ENCODE measurements around the gene SV2B.

Gene SV2B

GRCh38 chr15:91202510-91203102, 102.5 kb downstream of the SV2B start:
- no peak for TF ChIP-seq CTCF (IDR thresholded peaks at IDR 0.05; ENCODE audit: low read depth, low read length)
- H3K4me3 ChIP-seq (ENCODE audit: low read depth, low read length): no peak overlapping the region

GRCh38 chr15:91203619-91204203, 103.7 kb downstream of the SV2B start:
- H3K4me3 ChIP-seq (ENCODE audit: low read depth, low read length): no peak overlapping the region
- no peak for TF ChIP-seq CTCF (IDR thresholded peaks at IDR 0.05; ENCODE audit: low read depth, low read length)

GRCh38 chr15:91208371-91208770, 108.3 kb downstream of the SV2B start:
- TF ChIP-seq CTCF (IDR thresholded peaks at IDR 0.05; ENCODE audit: low read depth, low read length): no peak
- H3K4me3 ChIP-seq (ENCODE audit: low read depth, low read length): no peak overlapping the region

GRCh38 chr15:91209318-91209717, 109.3 kb downstream of the SV2B start:
- no peak for TF ChIP-seq CTCF (IDR thresholded peaks at IDR 0.05; ENCODE audit: low read depth, low read length)
- H3K4me3 ChIP-seq (ENCODE audit: low read depth, low read length): no peak overlapping the region

GRCh38 chr15:91209726-91210125, 109.7 kb downstream of the SV2B start:
- no peak for TF ChIP-seq CTCF (IDR thresholded peaks at IDR 0.05; ENCODE audit: low read depth, low read length)
- no peak overlapping the region for H3K4me3 ChIP-seq (ENCODE audit: low read depth, low read length)

GRCh38 chr15:91214675-91215590, 114.9 kb downstream of the SV2B start:
- no peak for TF ChIP-seq CTCF (IDR thresholded peaks at IDR 0.05; ENCODE audit: low read depth, low read length)
- H3K4me3 ChIP-seq (ENCODE audit: low read depth, low read length): no peak overlapping the region

- no peak overlapping the region for H3K4me3 ChIP-seq (ENCODE audit: low read depth, low read length)
Measured at GRCh38 chr15:91216000-91216399, 115.9 kb downstream of the SV2B start.

More at GRCh38 chr15:91216000-91216399, 115.9 kb downstream of the SV2B start:
- TF ChIP-seq CTCF (IDR thresholded peaks at IDR 0.05; ENCODE audit: low read depth, low read length): no peak

Measured in WI38 (cell line).